HCT116 (cell line): ENCODE measurements around the gene HMG20A.

ENCODE experiments used
- CTCF ChIP-seq, 3 experiments: fragments of 200-600 bp in 1 of 3; sonication (generic) in 1 of 3; IDR thresholded peaks in 2 of 3; conservative IDR thresholded peaks in 1 of 3; 2 replicates each; pipeline ENCODE4 v1.5.1; 2012 to 2017; ENCODE audit warnings: low read depth in 2 of 3, low read length in 2 of 3, antibody characterized with exemption in 1 of 3, borderline replicate concordance in 1 of 3, control low read depth in 1 of 3, mild to moderate bottlenecking in 1 of 3, mixed read lengths in 1 of 3, mixed run types in 1 of 3, moderate library complexity in 1 of 3; ENCODE audit not compliant: insufficient read depth in 1 of 3
- EZH2 ChIP-seq: fragments of 200-600 bp; sonication (generic); IDR thresholded peaks from 2 replicates; pipeline ENCODE4 v1.6.1; 2017; ENCODE audit warnings: antibody characterized with exemption, mixed run types
- RAD21 ChIP-seq: IDR thresholded peaks from 2 replicates; pipeline ENCODE4 v1.6.1; 2012; ENCODE audit warnings: low read depth, mild to moderate bottlenecking
- SRF ChIP-seq: IDR thresholded peaks from 2 replicates; pipeline ENCODE4 v1.6.1; 2012; ENCODE audit warnings: low read depth

DNA sequence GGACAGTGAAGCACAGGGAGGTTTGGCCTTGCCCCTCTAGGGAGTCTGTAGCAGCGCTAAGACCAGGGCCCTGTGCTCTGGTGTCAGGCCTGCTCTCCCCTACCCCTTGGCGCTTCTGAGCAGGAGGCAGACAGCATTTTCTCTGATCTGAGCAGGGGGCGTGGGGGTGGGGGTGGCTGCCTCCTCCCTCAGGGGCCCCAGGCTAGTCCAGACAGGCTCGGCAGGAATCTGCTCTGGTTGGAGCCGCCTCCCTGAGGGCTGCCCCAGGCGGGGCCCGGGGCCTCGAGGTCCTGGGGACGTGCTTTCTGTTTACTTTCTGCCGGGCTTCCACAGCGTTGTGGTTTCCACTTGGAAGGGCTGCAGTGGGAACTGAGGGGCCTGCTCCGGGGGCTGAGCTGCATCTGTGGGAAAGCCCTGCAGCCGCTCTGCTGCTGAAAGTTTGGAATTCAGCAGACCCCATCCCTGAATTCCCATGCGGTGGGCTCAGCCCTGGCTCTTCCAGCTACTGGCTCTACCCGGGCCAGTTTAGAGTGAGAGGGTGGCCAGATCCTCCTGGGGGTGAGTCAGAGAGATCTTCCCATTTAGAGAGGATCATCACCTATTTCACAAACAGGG lies 106.6 kb downstream of the HMG20A start:
- TF ChIP-seq CTCF (IDR thresholded peaks at IDR 0.05 in 2 of 3, conservative IDR thresholded peaks at IDR 0.05 in 1 of 3; ENCODE audit: borderline replicate concordance in 1 of 3, insufficient read depth in 1 of 3, low read depth in 2 of 3, low read length in 2 of 3), result no peak
- TF ChIP-seq SRF, result no peak
- TF ChIP-seq EZH2, result no peak
- TF ChIP-seq RAD21, result no peak
